ENCODE results near the gene ANKRD44. TPM values are rescaled to one million over a fixed set of nuclear protein-coding genes. Genes with fewer than 3 reads are reported as not detected.

ANKRD44 gene
- total RNA-seq, 4 donors from 2014 or later = 11.0 to 25.8 (median 23.9) TPM

- Histone ChIP-seq H3K27me3 (no peaks in the 10 kb centered on the region), H3K36me3 (no peaks in the 10 kb centered on the region), H3K4me1 (peaks cover 0 to 7% of the 10 kb centered on the region in 2 donors), H3K9me3 (no peaks in the 10 kb centered on the region), H3K4me3 (replicated peaks in 1 of 3) (no peak overlapping the region), H3K27ac (no peak overlapping the region)
- 32 to 33% methylated on average over 5 of the region's 5 CpGs for WGBS, 2 donors
- TF ChIP-seq POLR2A (IDR thresholded peaks at IDR 0.05) (no peak), CTCF (IDR thresholded peaks at IDR 0.05) (no peak)
- DNase-seq = no peak
- intact Hi-C loops (cut with DNase I) = no loop called here
Measured at GRCh38 chr2:197088694-197089093, 221.9 kb downstream of the ANKRD44 start.

- no peaks in the 10 kb centered on the region for H3K36me3 ChIP-seq
- intact Hi-C loops (cut with DNase I) = no loop called here
- 79 to 84% methylated on average over 4 of the region's 4 CpGs for WGBS, 2 donors
- no peak for DNase-seq
- H3K27me3 ChIP-seq = no peaks in the 10 kb centered on the region
- peaks cover 0 to 7% of the 10 kb centered on the region in 2 donors for H3K4me1 ChIP-seq
- H3K4me3 ChIP-seq (replicated peaks in 1 of 3) = no peak overlapping the region
- TF ChIP-seq CTCF (IDR thresholded peaks at IDR 0.05) = no peak
- TF ChIP-seq POLR2A (IDR thresholded peaks at IDR 0.05) = no peak
- H3K9me3 ChIP-seq = no peaks in the 10 kb centered on the region
- no peak overlapping the region for H3K27ac ChIP-seq
Measured at GRCh38 chr2:197086500-197086899, 224.1 kb downstream of the ANKRD44 start.

GRCh38 chr2:197085665-197086064, 224.9 kb downstream of the ANKRD44 start:
- TF ChIP-seq CTCF (IDR thresholded peaks at IDR 0.05) (no peak), POLR2A (IDR thresholded peaks at IDR 0.05) (no peak)
- WGBS, 2 donors = 97% methylated on average over 5 of the region's 5 CpGs
- Histone ChIP-seq H3K4me1 (peaks cover 0 to 7% of the 10 kb centered on the region in 2 donors), H3K27me3 (no peaks in the 10 kb centered on the region), H3K36me3 (no peaks in the 10 kb centered on the region), H3K9me3 (no peaks in the 10 kb centered on the region), H3K4me3 (replicated peaks in 1 of 3) (no peak overlapping the region), H3K27ac (no peak overlapping the region)
- no peak for DNase-seq
- intact Hi-C loops (cut with DNase I) = no loop called here

GRCh38 chr2:197081294-197081693, 229.3 kb downstream of the ANKRD44 start:
- Histone ChIP-seq H3K27me3 (no peaks in the 10 kb centered on the region), H3K36me3 (no peaks in the 10 kb centered on the region), H3K27ac (no peak overlapping the region), H3K9me3 (no peaks in the 10 kb centered on the region), H3K4me3 (replicated peaks in 1 of 3) (no peak overlapping the region), H3K4me1 (no peaks in the 10 kb centered on the region)
- no peak for TF ChIP-seq CTCF (IDR thresholded peaks at IDR 0.05)
- no peak for TF ChIP-seq POLR2A (IDR thresholded peaks at IDR 0.05)
- WGBS, 2 donors = 85 to 94% methylated on average over 4 of the region's 4 CpGs
- no peak for DNase-seq
- intact Hi-C loops (cut with DNase I) = no loop called here

- H3K9me3 ChIP-seq = no peaks in the 10 kb centered on the region
Measured at GRCh38 chr2:197080578-197081216, 229.9 kb downstream of the ANKRD44 start.

More at GRCh38 chr2:197080578-197081216, 229.9 kb downstream of the ANKRD44 start:
- TF ChIP-seq CTCF (IDR thresholded peaks at IDR 0.05) = no peak
- no peak for TF ChIP-seq POLR2A (IDR thresholded peaks at IDR 0.05)
- no peaks in the 10 kb centered on the region for H3K36me3 ChIP-seq
- no peaks in the 10 kb centered on the region for H3K4me1 ChIP-seq
- H3K27me3 ChIP-seq = no peaks in the 10 kb centered on the region
- H3K4me3 ChIP-seq (replicated peaks in 1 of 3) = no peak overlapping the region
- no peak overlapping the region for H3K27ac ChIP-seq
- intact Hi-C loops (cut with DNase I) = no loop called here
- 81 to 86% methylated on average over 7 of the region's 7 CpGs for WGBS, 2 donors
- DNase-seq = no peak
